Measurements from ENCODE around the gene LRP2.

LRP2 gene

DNA sequence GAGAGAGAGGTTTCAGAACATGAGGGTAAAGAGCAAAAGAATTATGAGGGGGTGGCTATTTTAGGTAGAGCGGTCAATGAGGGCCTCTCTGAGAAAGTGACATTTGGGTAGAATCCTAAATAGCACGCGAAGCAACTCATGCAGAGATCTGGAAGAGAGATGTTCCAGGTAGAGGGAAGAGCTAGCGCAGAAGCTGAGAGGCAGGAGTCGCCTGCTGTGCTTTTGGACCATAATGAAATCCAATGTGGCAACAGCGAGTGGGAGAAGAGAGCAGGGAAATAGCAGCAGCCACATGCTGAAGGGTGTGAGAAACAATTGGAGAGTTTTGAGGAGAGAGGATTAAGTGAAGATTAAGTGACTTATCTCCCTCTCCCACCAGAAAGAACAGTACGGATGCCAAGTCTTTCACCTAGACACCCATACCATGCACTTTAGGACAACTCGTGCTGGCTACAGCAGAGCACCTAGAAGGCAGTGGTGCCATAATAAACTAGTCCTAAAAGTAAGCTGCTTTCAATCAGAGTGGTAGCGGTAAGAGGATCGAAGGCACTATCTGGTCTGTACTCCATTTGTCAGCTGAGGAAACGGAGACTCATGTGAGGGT, 129.7 kb downstream of the LRP2 start:
- Histone ChIP-seq H3K4me1 (no peaks in the 10 kb centered on the region), H3K9me3 (ENCODE audit: control insufficient read depth, low read length) (no peaks in the 10 kb centered on the region), H3K27me3 (ENCODE audit: control insufficient read depth, insufficient read depth, low read length) (no peaks in the 10 kb centered on the region), H3K4me2 (ENCODE audit: low read length) (no peak overlapping the region), H2AFZ (no peak overlapping the region), H3K4me3 (ENCODE audit: low read depth, low read length) (no peak overlapping the region), H3K79me2 (no peaks in the 10 kb centered on the region), H3K36me3 (ENCODE audit: control insufficient read depth, insufficient read depth, low read length) (no peaks in the 10 kb centered on the region), H3K9ac (no peak overlapping the region), H3K27ac (no peak overlapping the region)
- no peak for TF ChIP-seq CTCF (IDR thresholded peaks at IDR 0.05)

DNA sequence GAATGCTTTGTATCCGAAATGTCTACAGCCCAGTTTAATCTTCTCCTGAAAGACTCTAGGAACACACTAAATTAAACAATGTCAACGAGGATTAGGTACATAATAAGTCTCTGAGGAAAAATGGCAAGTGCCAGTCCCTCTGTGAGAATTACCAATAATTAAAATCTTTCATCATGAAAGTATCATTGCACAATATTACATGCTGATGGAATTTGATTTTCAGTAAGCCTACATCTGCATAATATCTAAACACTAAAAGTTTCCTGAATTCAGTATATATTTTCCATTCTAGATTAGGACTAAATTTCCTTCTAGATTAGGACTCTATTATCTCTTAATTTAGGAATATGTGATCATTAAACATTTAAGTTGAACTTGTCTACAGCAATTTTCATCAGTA, 132.1 kb downstream of the LRP2 start:
- Histone ChIP-seq H3K27me3 (ENCODE audit: control insufficient read depth, insufficient read depth, low read length) (no peaks in the 10 kb centered on the region), H3K9ac (no peak overlapping the region), H2AFZ (no peak overlapping the region), H3K36me3 (ENCODE audit: control insufficient read depth, insufficient read depth, low read length) (no peaks in the 10 kb centered on the region), H3K4me1 (no peaks in the 10 kb centered on the region), H3K4me2 (ENCODE audit: low read length) (no peak overlapping the region), H3K79me2 (no peaks in the 10 kb centered on the region), H3K9me3 (ENCODE audit: control insufficient read depth, low read length) (no peaks in the 10 kb centered on the region), H3K27ac (no peak overlapping the region), H3K4me3 (ENCODE audit: low read depth, low read length) (no peak overlapping the region)
- TF ChIP-seq CTCF (IDR thresholded peaks at IDR 0.05), result no peak

- no peak for TF ChIP-seq CTCF (IDR thresholded peaks at IDR 0.05)
Measured at GRCh38 chr2:169229590-169229989, 132.7 kb downstream of the LRP2 start.

DNA sequence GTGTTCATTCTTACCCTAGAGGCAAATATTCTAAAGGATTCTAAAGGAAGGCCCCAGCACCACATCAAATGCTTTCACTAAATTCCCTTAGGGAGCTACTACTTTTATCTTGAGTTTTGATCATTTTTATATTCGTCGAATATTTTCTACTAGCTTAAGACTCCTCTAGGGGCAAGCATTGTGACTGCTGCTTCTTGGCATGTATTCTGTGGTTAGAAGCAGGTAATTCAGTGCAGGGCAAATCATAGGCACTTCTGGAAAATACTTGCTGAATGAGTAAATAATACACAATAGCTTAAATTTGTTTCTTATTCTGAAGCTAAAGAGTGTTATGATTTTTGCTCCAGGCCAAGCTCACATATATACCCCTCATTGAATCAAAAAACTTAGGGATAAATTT, 136.4 kb downstream of the LRP2 start:
- TF ChIP-seq CTCF (IDR thresholded peaks at IDR 0.05), result no peak
- Histone ChIP-seq H3K4me1 (no peaks in the 10 kb centered on the region), H3K79me2 (no peaks in the 10 kb centered on the region), H3K9me3 (ENCODE audit: control insufficient read depth, low read length) (no peaks in the 10 kb centered on the region), H3K27ac (no peak overlapping the region), H2AFZ (no peak overlapping the region), H3K4me2 (ENCODE audit: low read length) (no peak overlapping the region), H3K36me3 (ENCODE audit: control insufficient read depth, insufficient read depth, low read length) (no peaks in the 10 kb centered on the region), H3K9ac (no peak overlapping the region), H3K27me3 (ENCODE audit: control insufficient read depth, insufficient read depth, low read length) (no peaks in the 10 kb centered on the region), H3K4me3 (ENCODE audit: low read depth, low read length) (no peak overlapping the region)

More at GRCh38 chr2:169229590-169229989, 132.7 kb downstream of the LRP2 start:
- no peak overlapping the region for H2AFZ ChIP-seq
- H3K27ac ChIP-seq, result no peak overlapping the region
- H3K4me3 ChIP-seq (ENCODE audit: low read depth, low read length), result no peak overlapping the region
- H3K4me2 ChIP-seq (ENCODE audit: low read length), result no peak overlapping the region
- no peaks in the 10 kb centered on the region for H3K27me3 ChIP-seq (ENCODE audit: control insufficient read depth, insufficient read depth, low read length)
- no peaks in the 10 kb centered on the region for H3K36me3 ChIP-seq (ENCODE audit: control insufficient read depth, insufficient read depth, low read length)
- H3K4me1 ChIP-seq, result no peaks in the 10 kb centered on the region
- H3K9ac ChIP-seq, result no peak overlapping the region
- H3K9me3 ChIP-seq (ENCODE audit: control insufficient read depth, low read length), result no peaks in the 10 kb centered on the region
- H3K79me2 ChIP-seq, result no peaks in the 10 kb centered on the region

DNA sequence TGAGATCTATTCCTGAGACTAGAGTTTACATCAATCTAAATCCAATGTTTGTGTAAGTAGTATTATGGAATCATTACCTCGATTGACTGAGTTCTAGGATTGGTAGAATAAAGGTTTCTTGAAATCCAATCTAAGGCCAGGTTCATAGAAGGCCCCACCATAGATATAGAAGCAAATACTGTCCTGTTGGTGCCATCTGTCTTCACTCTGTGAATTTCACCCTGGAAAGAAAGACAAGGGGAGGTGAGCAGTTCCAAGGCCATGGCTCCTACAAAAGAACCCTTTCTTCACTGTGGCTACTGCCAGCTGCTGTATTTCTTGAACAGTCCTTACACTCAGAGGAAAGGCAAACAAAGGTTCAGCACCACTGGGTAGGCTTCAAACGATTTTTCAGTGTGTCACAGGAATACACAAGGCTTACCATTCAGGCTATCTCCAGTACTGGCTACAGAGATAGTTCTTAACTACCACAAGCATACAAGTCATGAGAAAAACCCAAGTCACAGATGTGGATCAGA, 137.0 kb downstream of the LRP2 start:
- no peak overlapping the region for H2AFZ ChIP-seq
- no peaks in the 10 kb centered on the region for H3K36me3 ChIP-seq (ENCODE audit: control insufficient read depth, insufficient read depth, low read length)
- no peak overlapping the region for H3K9ac ChIP-seq
- no peak overlapping the region for H3K4me2 ChIP-seq (ENCODE audit: low read length)
- no peaks in the 10 kb centered on the region for H3K27me3 ChIP-seq (ENCODE audit: control insufficient read depth, insufficient read depth, low read length)
- H3K4me3 ChIP-seq (ENCODE audit: low read depth, low read length), result no peak overlapping the region
- no peaks in the 10 kb centered on the region for H3K4me1 ChIP-seq
- no peaks in the 10 kb centered on the region for H3K9me3 ChIP-seq (ENCODE audit: control insufficient read depth, low read length)
- no peak for TF ChIP-seq CTCF (IDR thresholded peaks at IDR 0.05)
- H3K27ac ChIP-seq, result no peak overlapping the region
- H3K79me2 ChIP-seq, result no peaks in the 10 kb centered on the region
